ENCODE data around the gene GPRIN3. TPM values are rescaled to one million over a fixed set of nuclear protein-coding genes. Genes with fewer than 3 reads are reported as not detected.

GPRIN3 gene
- total RNA-seq, 1 donor from 2014 or later, result 0.84 TPM

- Histone ChIP-seq H3K27me3 (ENCODE audit: control insufficient read depth, insufficient read depth, low read length) (no peaks in the 10 kb centered on the region), H3K4me3 (ENCODE audit: low read depth, low read length) (no peak overlapping the region), H3K36me3 (ENCODE audit: control insufficient read depth, insufficient read depth, low read length) (no peaks in the 10 kb centered on the region)
- TF ChIP-seq, protein P1, sequence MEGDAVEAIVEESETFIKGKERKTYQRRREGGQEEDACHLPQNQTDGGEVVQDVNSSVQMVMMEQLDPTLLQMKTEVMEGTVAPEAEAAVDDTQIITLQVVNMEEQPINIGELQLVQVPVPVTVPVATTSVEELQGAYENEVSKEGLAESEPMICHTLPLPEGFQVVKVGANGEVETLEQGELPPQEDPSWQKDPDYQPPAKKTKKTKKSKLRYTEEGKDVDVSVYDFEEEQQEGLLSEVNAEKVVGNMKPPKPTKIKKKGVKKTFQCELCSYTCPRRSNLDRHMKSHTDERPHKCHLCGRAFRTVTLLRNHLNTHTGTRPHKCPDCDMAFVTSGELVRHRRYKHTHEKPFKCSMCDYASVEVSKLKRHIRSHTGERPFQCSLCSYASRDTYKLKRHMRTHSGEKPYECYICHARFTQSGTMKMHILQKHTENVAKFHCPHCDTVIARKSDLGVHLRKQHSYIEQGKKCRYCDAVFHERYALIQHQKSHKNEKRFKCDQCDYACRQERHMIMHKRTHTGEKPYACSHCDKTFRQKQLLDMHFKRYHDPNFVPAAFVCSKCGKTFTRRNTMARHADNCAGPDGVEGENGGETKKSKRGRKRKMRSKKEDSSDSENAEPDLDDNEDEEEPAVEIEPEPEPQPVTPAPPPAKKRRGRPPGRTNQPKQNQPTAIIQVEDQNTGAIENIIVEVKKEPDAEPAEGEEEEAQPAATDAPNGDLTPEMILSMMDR (IDR thresholded peaks at IDR 0.05; ENCODE audit: insufficient read depth, low read length, poor library complexity, severe bottlenecking), result no peak
- no peak for DNase-seq (ENCODE audit: low read depth)
Observed at GRCh38 chr4:89303814-89304388, 3.7 kb downstream of the GPRIN3 start.

- TF ChIP-seq, protein P1 (IDR thresholded peaks at IDR 0.05; ENCODE audit: insufficient read depth, low read length, poor library complexity, severe bottlenecking), result no peak
- Histone ChIP-seq H3K27me3 (ENCODE audit: control insufficient read depth, insufficient read depth, low read length) (no peaks in the 10 kb centered on the region), H3K36me3 (ENCODE audit: control insufficient read depth, insufficient read depth, low read length) (no peaks in the 10 kb centered on the region)
Observed at GRCh38 chr4:89303177-89303576, 4.4 kb downstream of the GPRIN3 start.

DNA sequence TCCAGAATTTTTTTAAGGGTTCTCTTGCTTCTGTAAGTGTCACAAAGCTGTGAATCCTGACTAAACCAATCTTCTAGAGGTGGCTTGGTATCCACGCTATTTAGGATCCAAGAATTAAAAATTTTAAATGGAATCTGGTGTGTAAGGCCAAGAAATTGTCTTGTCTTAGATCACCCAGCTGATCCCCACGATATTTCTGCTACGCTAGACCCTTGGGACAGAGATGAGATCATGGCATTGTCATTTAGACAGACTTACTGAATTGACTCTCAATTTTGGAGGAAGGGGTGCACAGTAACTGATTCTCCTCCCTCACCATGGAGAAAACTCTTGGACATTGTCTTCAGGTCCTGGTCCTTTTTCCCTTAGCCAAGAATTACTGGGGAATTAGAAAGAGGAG is 5.7 kb downstream of the GPRIN3 start:
- Histone ChIP-seq H3K27me3 (ENCODE audit: control insufficient read depth, insufficient read depth, low read length) (no peaks in the 10 kb centered on the region), H3K36me3 (ENCODE audit: control insufficient read depth, insufficient read depth, low read length) (no peaks in the 10 kb centered on the region), H3K4me3 (ENCODE audit: low read depth, low read length) (no peak overlapping the region)
- DNase-seq (ENCODE audit: low read depth), result no peak
- TF ChIP-seq, protein P1 (IDR thresholded peaks at IDR 0.05; ENCODE audit: insufficient read depth, low read length, poor library complexity, severe bottlenecking), result no peak

More at GRCh38 chr4:89303177-89303576, 4.4 kb downstream of the GPRIN3 start:
- DNase-seq (ENCODE audit: low read depth), result no peak
- H3K4me3 ChIP-seq (ENCODE audit: low read depth, low read length), result no peak overlapping the region

DNA sequence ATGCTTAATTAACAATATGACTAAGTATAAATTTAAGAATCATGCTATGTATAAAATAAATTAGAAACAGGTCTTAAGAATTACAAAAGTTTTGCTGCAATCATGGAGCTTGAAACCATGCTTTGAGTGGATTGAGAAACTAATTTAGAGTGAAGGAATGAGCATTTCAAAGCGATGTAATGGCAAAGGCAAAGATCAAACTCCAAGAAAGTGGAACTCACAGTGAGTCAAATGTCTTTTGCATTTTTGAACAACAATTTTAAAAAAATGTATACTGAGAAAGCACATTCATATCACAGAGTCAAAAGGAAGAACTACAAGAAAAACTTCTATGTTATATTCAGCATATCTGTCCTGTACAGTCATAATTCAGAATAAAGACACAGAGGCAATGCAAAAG is 6.6 kb downstream of the GPRIN3 start:
- H3K36me3 ChIP-seq (ENCODE audit: control insufficient read depth, insufficient read depth, low read length), result no peaks in the 10 kb centered on the region
- DNase-seq (ENCODE audit: low read depth), result no peak
- H3K4me3 ChIP-seq (ENCODE audit: low read depth, low read length), result no peak overlapping the region
- TF ChIP-seq, protein P1 (IDR thresholded peaks at IDR 0.05; ENCODE audit: insufficient read depth, low read length, poor library complexity, severe bottlenecking), result no peak
- no peaks in the 10 kb centered on the region for H3K27me3 ChIP-seq (ENCODE audit: control insufficient read depth, insufficient read depth, low read length)

GRCh38 chr4:89300499-89300898 is 7.1 kb downstream of the GPRIN3 start:
- no peak for DNase-seq (ENCODE audit: low read depth)
- TF ChIP-seq, protein P1 (IDR thresholded peaks at IDR 0.05; ENCODE audit: insufficient read depth, low read length, poor library complexity, severe bottlenecking), result no peak
- H3K4me3 ChIP-seq (ENCODE audit: low read depth, low read length), result no peak overlapping the region
- no peaks in the 10 kb centered on the region for H3K36me3 ChIP-seq (ENCODE audit: control insufficient read depth, insufficient read depth, low read length)
- no peaks in the 10 kb centered on the region for H3K27me3 ChIP-seq (ENCODE audit: control insufficient read depth, insufficient read depth, low read length)

- TF ChIP-seq, protein P1 (IDR thresholded peaks at IDR 0.05; ENCODE audit: insufficient read depth, low read length, poor library complexity, severe bottlenecking), result no peak
- H3K4me3 ChIP-seq (ENCODE audit: low read depth, low read length), result no peak overlapping the region
- no peaks in the 10 kb centered on the region for H3K36me3 ChIP-seq (ENCODE audit: control insufficient read depth, insufficient read depth, low read length)
- DNase-seq (ENCODE audit: low read depth), result no peak
- no peaks in the 10 kb centered on the region for H3K27me3 ChIP-seq (ENCODE audit: control insufficient read depth, insufficient read depth, low read length)
Observed at GRCh38 chr4:89300060-89300459, 7.5 kb downstream of the GPRIN3 start.

Measured in kidney epithelial cell (primary cell).